Adipose tissue (tissue), 3 donors: ENCODE measurements around the gene GRIK2. TPM values are rescaled to one million over a fixed set of nuclear protein-coding genes. Genes with fewer than 3 reads are reported as not detected.

Source experiments
- H3K27ac ChIP-seq: one replicate; pipeline ENCODE4 v1.5.1; 2013; ENCODE audit warnings: low read depth, low read length
- WGBS, 3 donors: extraction: QIAGEN DNeasy Blood & Tissue Kit; methylation state at CpG; one replicate each; pipeline ENCODE4 v1.1.7; 2013; 5-methylcytosine and 5-hydroxymethylcytosine counted together
- polyA plus RNA-seq, 3 donors: library from polyadenylated mRNA; stranded (reverse); fragments of 200-250 nt; gene quantifications; one replicate each; pipeline ENCODE4 v1.2.3, GENCODE V29; 2013
- donor health status: healthy with polysubstance abuse.
- donor health status: Bipolar disorder and iron deficiency.
- donor health status: healthy.

GRIK2 gene
- polyA plus RNA-seq, 3 donors = 0.22 to 0.39 (median 0.22) TPM

DNA sequence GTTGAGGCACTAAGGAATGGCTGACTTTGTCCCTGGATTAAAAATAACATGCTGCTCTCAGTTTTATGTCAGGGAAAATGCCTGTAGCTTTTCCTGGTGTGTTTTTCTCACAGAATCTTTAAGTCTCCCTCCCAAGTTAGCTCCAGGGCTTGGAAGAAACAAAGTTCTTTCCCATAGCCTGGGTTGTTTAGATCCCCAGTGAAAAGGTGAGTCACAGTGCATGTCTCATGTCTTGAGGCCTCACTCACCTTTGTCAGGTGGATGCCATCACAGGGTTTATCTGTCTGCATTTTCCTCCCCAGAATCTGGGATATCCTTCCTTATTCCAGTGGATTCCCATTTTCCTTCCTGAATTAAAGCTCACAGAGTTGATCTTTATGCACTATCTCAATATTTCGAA is 722.4 kb downstream of the GRIK2 start:
- H3K27ac ChIP-seq = no peak overlapping the region
- 53 to 63% (median 56%) methylated on average over 1 of the region's 1 CpG for WGBS, 3 donors

DNA sequence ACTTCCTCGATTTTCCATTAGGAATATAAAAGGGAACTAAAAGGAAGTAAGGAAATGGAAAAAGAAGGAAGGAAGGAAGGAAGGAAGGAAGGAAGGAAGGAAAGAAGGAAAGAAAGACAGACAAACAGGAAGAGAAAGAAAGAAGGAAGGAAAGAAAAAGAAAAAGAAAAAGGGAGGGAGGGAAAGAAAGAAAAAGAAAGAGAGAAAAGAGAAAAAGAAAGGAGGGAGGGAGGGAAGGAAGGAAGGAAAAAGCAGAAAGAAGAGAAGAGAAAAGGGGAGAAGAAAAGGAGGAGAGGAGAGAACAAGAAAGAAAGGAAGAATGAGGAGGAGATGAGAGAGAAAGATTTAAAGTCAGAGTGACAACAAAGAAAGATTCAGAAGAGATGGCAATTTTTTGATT is 724.5 kb downstream of the GRIK2 start:
- WGBS, 3 donors = 74 to 84% (median 84%) methylated on average over 1 of the region's 1 CpG
- no peak overlapping the region for H3K27ac ChIP-seq
